ENCODE data around the gene ZFHX3.

DNA sequence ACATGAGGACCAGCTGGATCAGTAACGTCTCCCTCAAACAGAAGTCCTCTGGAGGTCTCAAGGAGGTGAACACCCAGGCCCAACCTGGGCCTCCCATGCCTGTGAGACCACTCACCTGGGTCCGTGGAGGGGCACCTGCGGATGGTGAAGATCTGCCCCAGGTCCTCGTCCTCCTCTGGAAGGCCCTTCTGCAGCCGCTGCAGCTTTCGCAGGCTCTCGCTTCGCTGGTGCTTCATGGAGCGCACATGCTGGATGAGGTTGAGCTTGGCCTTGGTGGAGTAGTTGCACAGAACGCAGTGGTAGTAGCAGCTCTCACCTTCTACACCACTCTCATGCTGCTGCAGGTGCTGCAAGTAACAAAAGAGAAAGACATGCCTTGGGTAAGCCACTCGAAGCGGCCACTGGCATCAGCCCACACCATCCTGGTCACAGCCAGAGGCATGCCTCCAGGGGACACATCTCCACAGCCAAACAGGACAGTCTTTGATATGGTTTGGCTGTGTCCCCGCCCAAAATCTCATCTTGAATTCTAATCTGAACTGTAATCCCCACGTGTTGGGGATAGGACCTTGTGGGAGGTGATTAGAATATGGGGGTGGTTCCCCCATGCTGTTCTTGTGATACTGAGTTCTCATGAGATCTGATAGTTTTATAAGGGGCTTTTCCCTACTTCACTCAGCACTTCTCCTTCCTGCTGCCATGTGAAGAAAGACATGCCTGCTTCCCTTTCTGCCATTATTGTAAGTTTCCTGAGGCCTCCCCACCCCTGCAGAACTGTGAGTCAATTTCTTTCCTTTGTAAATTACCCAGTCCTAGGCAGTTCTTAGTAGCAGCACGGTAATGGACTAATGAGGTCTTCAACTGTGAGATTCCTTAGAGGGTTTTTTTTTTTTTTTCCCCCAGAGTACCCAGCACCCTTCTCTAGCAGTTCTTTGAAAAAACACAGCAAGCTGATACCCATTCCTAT lies 158.0 kb downstream of the ZFHX3 start:
- TF ChIP-seq, protein P1, sequence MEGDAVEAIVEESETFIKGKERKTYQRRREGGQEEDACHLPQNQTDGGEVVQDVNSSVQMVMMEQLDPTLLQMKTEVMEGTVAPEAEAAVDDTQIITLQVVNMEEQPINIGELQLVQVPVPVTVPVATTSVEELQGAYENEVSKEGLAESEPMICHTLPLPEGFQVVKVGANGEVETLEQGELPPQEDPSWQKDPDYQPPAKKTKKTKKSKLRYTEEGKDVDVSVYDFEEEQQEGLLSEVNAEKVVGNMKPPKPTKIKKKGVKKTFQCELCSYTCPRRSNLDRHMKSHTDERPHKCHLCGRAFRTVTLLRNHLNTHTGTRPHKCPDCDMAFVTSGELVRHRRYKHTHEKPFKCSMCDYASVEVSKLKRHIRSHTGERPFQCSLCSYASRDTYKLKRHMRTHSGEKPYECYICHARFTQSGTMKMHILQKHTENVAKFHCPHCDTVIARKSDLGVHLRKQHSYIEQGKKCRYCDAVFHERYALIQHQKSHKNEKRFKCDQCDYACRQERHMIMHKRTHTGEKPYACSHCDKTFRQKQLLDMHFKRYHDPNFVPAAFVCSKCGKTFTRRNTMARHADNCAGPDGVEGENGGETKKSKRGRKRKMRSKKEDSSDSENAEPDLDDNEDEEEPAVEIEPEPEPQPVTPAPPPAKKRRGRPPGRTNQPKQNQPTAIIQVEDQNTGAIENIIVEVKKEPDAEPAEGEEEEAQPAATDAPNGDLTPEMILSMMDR (IDR thresholded peaks at IDR 0.05), result no peak
- no peak for TF ChIP-seq POLR2A (IDR thresholded peaks at IDR 0.05)

Data from uterus (tissue), 2 donors.